ENCODE measurements around the gene CSPG4. TPM values are rescaled to one million over a fixed set of nuclear protein-coding genes. Genes with fewer than 3 reads are reported as not detected.
"Not testable (repeated sequence)": the region's sequence is repeated elsewhere in the genome, so short reads cannot be mapped to it uniquely, and the experiment has no call there.

CSPG4 gene
- total RNA-seq, 1 donor from 2014 or later = 9.1 TPM

DNA sequence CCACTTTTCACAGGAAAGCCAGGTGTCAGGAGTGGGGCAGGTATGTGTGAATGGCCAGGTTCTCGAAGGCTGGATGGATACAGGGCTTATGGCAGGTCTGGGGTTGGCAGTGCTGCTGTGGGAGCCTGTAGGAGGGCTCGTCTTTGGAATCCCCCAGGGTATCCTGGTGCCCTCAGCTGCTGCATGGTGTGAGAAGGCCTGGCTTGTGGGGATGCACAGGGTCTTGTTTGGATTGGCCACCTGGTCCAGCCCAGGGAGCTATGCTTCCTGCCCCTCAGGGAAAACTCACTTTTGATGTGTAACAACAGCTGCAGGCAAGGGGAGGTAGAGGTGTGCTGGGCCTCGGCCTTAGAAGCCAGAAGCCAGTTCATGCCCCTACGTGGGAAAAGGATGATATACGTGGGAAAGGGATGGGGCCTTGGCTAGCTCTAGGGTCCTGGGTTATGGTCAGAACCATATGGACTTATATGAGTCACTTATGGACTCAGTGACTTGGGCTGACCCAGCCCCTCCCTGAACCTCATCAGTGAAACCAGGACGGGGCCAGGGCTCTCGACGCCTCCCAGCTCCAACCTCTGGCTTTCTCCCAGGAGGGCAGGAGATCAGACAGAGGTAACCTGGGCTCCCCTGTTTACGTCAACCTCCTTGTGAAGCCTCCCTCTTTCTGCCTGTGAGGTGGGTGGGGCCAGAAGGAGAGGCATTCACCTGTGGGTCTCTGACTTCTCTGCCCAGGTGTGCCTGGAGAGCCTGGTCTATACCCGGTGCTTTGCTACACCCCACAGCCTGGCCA is 37.8 kb upstream of the CSPG4 start:
- Histone ChIP-seq H3K27ac (replicated peaks) (no peak overlapping the region), H3K4me3 (no peak overlapping the region), H3K27me3 (ENCODE audit: low read depth) (no peaks in the 10 kb centered on the region), H3K36me3 (no peaks in the 10 kb centered on the region), H3K9me3 (replicated peaks) (no peaks in the 10 kb centered on the region), H3K4me1 (no peaks in the 10 kb centered on the region)
- no peak for DNase-seq
- intact Hi-C loops (cut with micrococcal nuclease) = no loop called here
- TF ChIP-seq, protein P1, sequence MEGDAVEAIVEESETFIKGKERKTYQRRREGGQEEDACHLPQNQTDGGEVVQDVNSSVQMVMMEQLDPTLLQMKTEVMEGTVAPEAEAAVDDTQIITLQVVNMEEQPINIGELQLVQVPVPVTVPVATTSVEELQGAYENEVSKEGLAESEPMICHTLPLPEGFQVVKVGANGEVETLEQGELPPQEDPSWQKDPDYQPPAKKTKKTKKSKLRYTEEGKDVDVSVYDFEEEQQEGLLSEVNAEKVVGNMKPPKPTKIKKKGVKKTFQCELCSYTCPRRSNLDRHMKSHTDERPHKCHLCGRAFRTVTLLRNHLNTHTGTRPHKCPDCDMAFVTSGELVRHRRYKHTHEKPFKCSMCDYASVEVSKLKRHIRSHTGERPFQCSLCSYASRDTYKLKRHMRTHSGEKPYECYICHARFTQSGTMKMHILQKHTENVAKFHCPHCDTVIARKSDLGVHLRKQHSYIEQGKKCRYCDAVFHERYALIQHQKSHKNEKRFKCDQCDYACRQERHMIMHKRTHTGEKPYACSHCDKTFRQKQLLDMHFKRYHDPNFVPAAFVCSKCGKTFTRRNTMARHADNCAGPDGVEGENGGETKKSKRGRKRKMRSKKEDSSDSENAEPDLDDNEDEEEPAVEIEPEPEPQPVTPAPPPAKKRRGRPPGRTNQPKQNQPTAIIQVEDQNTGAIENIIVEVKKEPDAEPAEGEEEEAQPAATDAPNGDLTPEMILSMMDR (IDR thresholded peaks at IDR 0.05; ENCODE audit: borderline replicate concordance) = no peak

DNA sequence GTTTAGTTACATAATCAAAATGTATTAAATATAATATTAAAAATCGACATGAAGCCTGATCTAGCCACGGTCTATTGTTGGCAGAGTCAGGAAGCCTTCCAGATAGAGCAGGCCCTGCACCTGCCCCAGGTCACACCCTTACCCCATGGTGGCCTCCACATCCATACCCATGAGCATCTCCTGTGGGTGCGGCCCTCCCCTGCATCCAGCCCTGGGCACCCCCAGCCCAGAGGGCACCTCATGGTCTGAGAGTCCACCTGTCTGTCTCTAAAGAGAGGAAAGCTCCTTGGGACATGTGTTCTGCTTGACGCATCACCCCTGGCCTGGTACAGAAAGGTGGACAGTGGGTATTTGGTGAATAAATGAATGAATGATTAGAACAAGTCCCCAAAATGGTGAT is 37.2 kb upstream of the CSPG4 start:
- intact Hi-C loops (cut with micrococcal nuclease) = no loop called here
- Histone ChIP-seq H3K4me1 (no peaks in the 10 kb centered on the region), H3K27me3 (ENCODE audit: low read depth) (no peaks in the 10 kb centered on the region), H3K27ac (replicated peaks) (no peak overlapping the region), H3K9me3 (replicated peaks) (no peaks in the 10 kb centered on the region), H3K36me3 (no peaks in the 10 kb centered on the region), H3K4me3 (no peak overlapping the region)
- DNase-seq = no peak
- TF ChIP-seq, protein P1 (IDR thresholded peaks at IDR 0.05; ENCODE audit: borderline replicate concordance) = no peak

- H3K4me3 ChIP-seq; intact Hi-C loops (cut with micrococcal nuclease); H3K27ac ChIP-seq (replicated peaks); DNase-seq; H3K4me1 ChIP-seq; H3K27me3 ChIP-seq (ENCODE audit: low read depth); H3K36me3 ChIP-seq; H3K9me3 ChIP-seq (replicated peaks): not testable (repeated sequence)
Measured at GRCh38 chr15:75748882-75749281, 36.2 kb upstream of the CSPG4 start.

DNA sequence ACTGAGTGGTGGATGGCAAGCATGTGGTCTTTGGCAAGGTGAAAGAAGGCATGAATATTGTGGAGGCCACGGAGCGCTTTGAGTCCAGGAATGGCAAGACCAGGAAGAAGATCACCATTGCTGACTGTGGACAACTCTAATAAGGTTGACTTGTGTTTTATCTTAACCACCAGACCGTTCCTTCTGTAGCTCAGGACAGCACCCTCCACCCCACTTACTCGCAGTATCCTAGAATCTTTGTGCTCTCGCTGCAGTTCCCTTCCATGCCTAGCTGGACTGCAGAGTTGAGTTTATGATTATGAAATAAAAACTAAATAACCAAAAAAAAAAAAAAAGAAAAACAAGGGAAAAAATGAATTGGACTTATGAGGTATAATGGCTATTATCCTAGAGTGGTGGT is 34.5 kb upstream of the CSPG4 start:
- H3K4me1 ChIP-seq; H3K27ac ChIP-seq (replicated peaks); DNase-seq; H3K9me3 ChIP-seq (replicated peaks); H3K4me3 ChIP-seq; H3K27me3 ChIP-seq (ENCODE audit: low read depth); intact Hi-C loops (cut with micrococcal nuclease); H3K36me3 ChIP-seq: not testable (repeated sequence)

- intact Hi-C loops (cut with micrococcal nuclease) = no loop called here
- Histone ChIP-seq H3K9me3 (replicated peaks) (no peaks in the 10 kb centered on the region), H3K36me3 (no peaks in the 10 kb centered on the region), H3K4me1 (no peaks in the 10 kb centered on the region), H3K4me3 (no peak overlapping the region), H3K27ac (replicated peaks) (no peak overlapping the region), H3K27me3 (ENCODE audit: low read depth) (no peaks in the 10 kb centered on the region)
- no peak for DNase-seq
- TF ChIP-seq, protein P1 (IDR thresholded peaks at IDR 0.05; ENCODE audit: borderline replicate concordance) = no peak
Measured at GRCh38 chr15:75745305-75745704, 32.7 kb upstream of the CSPG4 start.

DNA sequence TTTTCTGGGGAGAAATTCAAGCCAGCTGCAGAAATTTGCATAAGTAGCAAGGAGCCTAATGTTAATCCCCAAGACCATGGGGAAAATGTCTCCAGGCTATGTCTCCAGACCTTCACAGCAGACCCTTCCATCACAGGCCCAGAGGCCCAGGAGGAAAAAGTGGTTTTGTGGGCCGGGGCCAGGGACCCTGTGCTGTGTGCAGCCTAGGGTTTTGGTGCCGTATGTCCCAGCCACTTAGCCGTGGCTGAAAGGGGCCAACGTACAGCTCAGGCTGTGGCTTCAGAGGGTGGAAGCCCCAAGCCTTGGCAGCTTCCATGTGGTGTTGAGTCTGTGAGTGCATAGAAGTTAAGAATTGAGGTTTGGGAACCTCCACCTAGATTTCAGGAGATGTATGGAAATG is 29.7 kb upstream of the CSPG4 start:
- H3K9me3 ChIP-seq (replicated peaks); H3K27me3 ChIP-seq (ENCODE audit: low read depth); intact Hi-C loops (cut with micrococcal nuclease); H3K27ac ChIP-seq (replicated peaks); DNase-seq; H3K4me3 ChIP-seq; H3K36me3 ChIP-seq: not testable (repeated sequence)
- H3K4me1 ChIP-seq = peaks cover 20% of the 10 kb centered on the region

GRCh38 chr15:75739791-75740190 is 27.1 kb upstream of the CSPG4 start:
- intact Hi-C loops (cut with micrococcal nuclease) = loop anchor here (10.0 kb wide), 1 partner anchor 55 kb away; no protein-coding TSS in a partner anchor

More at GRCh38 chr15:75739791-75740190, 27.1 kb upstream of the CSPG4 start:
- DNase-seq = no peak
- Histone ChIP-seq H3K27ac (replicated peaks) (no peak overlapping the region), H3K9me3 (replicated peaks) (no peaks in the 10 kb centered on the region), H3K27me3 (ENCODE audit: low read depth) (no peaks in the 10 kb centered on the region), H3K36me3 (no peaks in the 10 kb centered on the region), H3K4me1 (peaks cover 21% of the 10 kb centered on the region), H3K4me3 (no peak overlapping the region)
- TF ChIP-seq, protein P1 (IDR thresholded peaks at IDR 0.05; ENCODE audit: borderline replicate concordance) = no peak
